Spinal cord (tissue), 10 donors: ENCODE data around the gene RASA3. TPM values are rescaled to one million over a fixed set of nuclear protein-coding genes. Genes with fewer than 3 reads are reported as not detected.
A peak's percentile ranks its signal among the peaks of the same experiment; 100 is the strongest.

ENCODE experiments used
- DNase-seq, 6 donors: peaks; one replicate each; pipeline versions ENCODE4 v3.0.0 to v3.0.0-alpha.2; 2013 to 2015; ENCODE audit warnings: low spot score in 6 of 6, low read depth in 4 of 6
- H3K27ac ChIP-seq: one replicate; pipeline ENCODE4 v1.5.1; 2013; ENCODE audit warnings: low read depth, low read length, control low read depth
- H3K27me3 ChIP-seq: one replicate; pipeline ENCODE4 v1.6.1; 2013; ENCODE audit warnings: low read length; ENCODE audit not compliant: control insufficient read depth, insufficient read depth
- H3K36me3 ChIP-seq: one replicate; pipeline ENCODE4 v1.6.1; 2013; ENCODE audit warnings: low read length; ENCODE audit not compliant: control insufficient read depth, insufficient read depth
- H3K4me1 ChIP-seq: one replicate; pipeline ENCODE4 v1.6.1; 2013; ENCODE audit warnings: low read length; ENCODE audit not compliant: control insufficient read depth, insufficient read depth
- H3K4me3 ChIP-seq: one replicate; pipeline ENCODE4 v1.5.1; 2013; ENCODE audit warnings: low read depth, low read length, control low read depth
- H3K9me3 ChIP-seq: one replicate; pipeline ENCODE4 v1.6.1; 2013; ENCODE audit warnings: low read length; ENCODE audit not compliant: control insufficient read depth, insufficient read depth
- WGBS: methylation state at CpG from one replicate; pipeline ENCODE4 v1.1.5; 2013; ENCODE audit warnings: missing lambda C conversion rate; ENCODE audit not compliant: insufficient coverage; 5-methylcytosine and 5-hydroxymethylcytosine counted together
- polyA plus RNA-seq, 2 donors: library from polyadenylated mRNA; unstranded; fragments of 120-200 nt; gene quantifications; one replicate each; pipeline ENCODE4 v1.2.1, GENCODE V29; 2013; ENCODE audit not compliant: insufficient read length in 2 of 2
- total RNA-seq, 2 donors: library from RNA; depleted of rRNA in 1 of 2; stranded (reverse); fragments of 120-200 nt in 1 of 2; fragments of >200 nt in 1 of 2; gene quantifications; one replicate each; pipeline versions ENCODE4 v1.2.3 to v1.2.4, GENCODE V29; 2013 to 2014
- donor health status: healthy.

RASA3 gene
- total and polyA plus RNA-seq, 4 donors = 15.2 to 31.6 (median 23.2) TPM

- 74% methylated on average over 21 of the region's 24 CpGs for WGBS
- Histone ChIP-seq H3K27ac (no peak overlapping the region), H3K4me1 (peaks cover 80% of the 10 kb centered on the region), H3K36me3 (peaks cover 34% of the 10 kb centered on the region), H3K9me3 (no peaks in the 10 kb centered on the region), H3K27me3 (no peaks in the 10 kb centered on the region), H3K4me3 (no peak overlapping the region)
- no peak for DNase-seq
These were observed 64.4 kb downstream of the RASA3 start for GRCh38 chr13:114067886-114068651.

- Histone ChIP-seq H3K36me3 (peaks cover 38% of the 10 kb centered on the region), H3K27me3 (no peaks in the 10 kb centered on the region), H3K4me1 (peaks cover 80% of the 10 kb centered on the region), H3K27ac (no peak overlapping the region), H3K4me3 (no peak overlapping the region), H3K9me3 (no peaks in the 10 kb centered on the region)
- DNase-seq = no peak
- WGBS = 69% methylated on average over 4 of the region's 9 CpGs
These were observed 65.0 kb downstream of the RASA3 start for GRCh38 chr13:114067381-114067885.

GRCh38 chr13:114066956-114067355 lies 65.5 kb downstream of the RASA3 start:
- WGBS = 88% methylated on average over 7 of the region's 7 CpGs
- H3K36me3 ChIP-seq = peaks cover 40% of the 10 kb centered on the region
- peaks cover 77% of the 10 kb centered on the region for H3K4me1 ChIP-seq
- no peak overlapping the region for H3K4me3 ChIP-seq
- H3K27ac ChIP-seq = no peak overlapping the region
- DNase-seq = no peak
- H3K27me3 ChIP-seq = no peaks in the 10 kb centered on the region
- no peaks in the 10 kb centered on the region for H3K9me3 ChIP-seq

DNA sequence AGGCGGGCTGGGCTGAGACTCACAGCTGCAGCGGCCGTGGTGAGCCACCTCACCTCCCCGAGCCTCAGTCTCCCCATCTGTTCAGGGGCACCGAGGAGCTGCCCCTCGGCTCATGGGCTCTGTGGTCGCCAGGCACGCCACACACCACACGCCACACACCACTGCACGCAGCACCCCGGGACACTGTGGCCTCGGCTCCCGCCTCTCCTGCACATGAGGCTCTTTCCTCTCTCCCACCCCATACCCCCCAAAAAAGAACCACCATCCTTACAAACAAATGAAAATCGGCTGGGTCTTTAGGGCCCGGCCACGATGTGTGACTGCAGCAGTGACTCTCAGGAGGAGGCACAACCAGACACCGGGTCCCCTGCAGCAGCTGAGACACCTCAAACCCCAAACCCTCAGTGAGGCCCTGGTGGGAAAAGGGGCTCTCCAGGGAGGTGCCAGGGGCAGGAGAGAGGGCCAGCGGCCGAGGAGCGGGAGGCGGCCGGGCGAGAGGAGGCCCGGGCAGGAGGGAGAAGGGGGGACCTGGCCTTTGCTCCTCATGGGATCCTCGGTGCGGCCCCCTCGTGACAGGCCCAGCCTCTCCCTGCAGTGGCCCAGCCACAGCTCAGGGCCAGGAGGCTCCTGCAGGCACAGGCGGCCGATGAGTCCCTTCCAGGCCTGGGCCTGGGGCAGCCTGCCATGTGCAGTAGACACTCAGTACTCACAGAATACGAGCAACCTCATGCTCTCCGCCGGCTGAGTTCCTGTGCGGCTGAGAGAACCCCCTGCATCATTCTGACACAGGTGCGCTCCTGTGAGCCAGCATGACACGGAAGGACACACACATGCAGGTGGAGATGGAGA lies 66.3 kb downstream of the RASA3 start:
- DNase-seq = no peak
- H3K27me3 ChIP-seq = no peaks in the 10 kb centered on the region
- H3K36me3 ChIP-seq = peaks cover 41% of the 10 kb centered on the region
- H3K4me1 ChIP-seq = peaks cover 69% of the 10 kb centered on the region
- WGBS = 92% methylated on average over 33 of the region's 35 CpGs
- peak overlapping the region; percentile 91 for H3K27ac ChIP-seq
- H3K4me3 ChIP-seq = no peak overlapping the region
- no peaks in the 10 kb centered on the region for H3K9me3 ChIP-seq

GRCh38 chr13:114065141-114065925 lies 67.1 kb downstream of the RASA3 start:
- Histone ChIP-seq H3K27me3 (no peaks in the 10 kb centered on the region), H3K36me3 (peaks cover 47% of the 10 kb centered on the region), H3K4me1 (peaks cover 62% of the 10 kb centered on the region), H3K9me3 (no peaks in the 10 kb centered on the region), H3K4me3 (peak overlapping the region; percentile 4), H3K27ac (peak overlapping the region; percentile 91)
- whole genome bisulfite sequencing = 28% methylated on average over 23 of the region's 25 CpGs
- peak in 2 of 6 donors; percentile 82 to 91 for DNase-seq

- H3K4me3 ChIP-seq = no peak overlapping the region
- 29% methylated on average over 16 of the region's 20 CpGs for WGBS
- H3K4me1 ChIP-seq = peaks cover 59% of the 10 kb centered on the region
- DNase-seq = peak in 1 of 6 donors; percentile 63
- peaks cover 52% of the 10 kb centered on the region for H3K36me3 ChIP-seq
- H3K9me3 ChIP-seq = no peaks in the 10 kb centered on the region
- H3K27me3 ChIP-seq = no peaks in the 10 kb centered on the region
- peak overlapping the region; percentile 91 for H3K27ac ChIP-seq
These were observed 67.8 kb downstream of the RASA3 start for GRCh38 chr13:114064450-114065140.

DNA sequence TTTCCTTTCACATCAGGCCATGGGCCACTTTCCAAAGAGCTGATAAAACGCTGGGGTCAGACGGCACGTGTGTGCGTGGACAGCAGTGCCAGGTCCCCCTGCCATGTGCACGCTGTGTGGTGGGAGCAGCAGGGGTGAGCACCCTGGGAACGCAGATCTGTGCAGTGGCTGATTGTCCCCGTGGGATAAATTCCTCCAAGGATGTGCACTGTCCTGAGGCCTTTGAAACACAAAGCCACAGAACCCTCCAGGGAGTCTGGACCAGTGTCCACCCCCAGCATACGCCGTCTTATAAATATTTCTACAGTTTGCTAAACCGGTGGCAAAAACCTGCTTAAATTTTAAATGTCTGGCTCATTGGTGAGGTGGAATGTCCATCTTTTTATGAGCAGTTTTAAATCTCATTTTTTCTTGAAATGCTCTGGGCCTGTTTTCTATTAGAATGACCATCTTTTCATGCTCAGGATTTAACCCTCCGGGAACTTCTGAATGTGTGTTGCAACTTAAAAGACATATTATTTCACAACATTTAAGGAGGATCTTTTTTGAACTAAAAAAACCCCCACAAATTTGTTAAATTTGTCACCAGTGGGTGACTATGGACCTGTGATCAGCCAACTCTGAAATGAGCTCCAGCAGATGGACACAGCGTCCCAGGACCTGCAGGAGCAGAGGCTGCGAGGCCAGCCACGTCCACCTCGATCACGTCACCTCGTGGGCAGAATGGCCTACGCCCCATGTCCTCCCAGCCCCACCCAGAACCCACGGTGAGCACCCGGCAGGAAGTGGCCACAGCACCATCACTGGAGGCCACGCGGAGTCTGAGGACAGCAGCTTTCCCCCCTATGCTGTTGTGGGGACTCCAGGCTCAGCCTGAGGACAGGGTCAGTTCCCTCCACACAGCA lies 68.6 kb downstream of the RASA3 start:
- 55% methylated on average over 21 of the region's 22 CpGs for WGBS
- H3K4me3 ChIP-seq = no peak overlapping the region

GRCh38 chr13:114062754-114063153 lies 69.7 kb downstream of the RASA3 start:
- H3K9me3 ChIP-seq = no peaks in the 10 kb centered on the region
- H3K4me3 ChIP-seq = no peak overlapping the region
- peaks cover 54% of the 10 kb centered on the region for H3K4me1 ChIP-seq
- no peak overlapping the region for H3K27ac ChIP-seq
- WGBS = 81% methylated on average over 12 of the region's 16 CpGs
- no peaks in the 10 kb centered on the region for H3K27me3 ChIP-seq
- DNase-seq = no peak
- peaks cover 50% of the 10 kb centered on the region for H3K36me3 ChIP-seq

More for the DNA sequence above, 68.6 kb downstream of the RASA3 start:
- H3K36me3 ChIP-seq = peaks cover 56% of the 10 kb centered on the region
- no peak for DNase-seq
- H3K9me3 ChIP-seq = no peaks in the 10 kb centered on the region
- H3K4me1 ChIP-seq = peaks cover 54% of the 10 kb centered on the region
- no peaks in the 10 kb centered on the region for H3K27me3 ChIP-seq
- peak overlapping the region; percentile 91 for H3K27ac ChIP-seq
